ENCODE measurements around the gene CTNNA1.
"Not testable (repeated sequence)": the region's sequence is repeated elsewhere in the genome, so short reads cannot be mapped to it uniquely, and the experiment has no call there.

Gene CTNNA1

GRCh38 chr5:138725153-138725817 lies 27.9 kb upstream of the CTNNA1 start:
- peak in 16 of 56 donors; percentile 3 to 41 (median 12) for DNase-seq

- peak in 11 of 56 donors; percentile 2 to 35 (median 10) for DNase-seq
These were observed 27.3 kb upstream of the CTNNA1 start for GRCh38 chr5:138725818-138726416.

DNA sequence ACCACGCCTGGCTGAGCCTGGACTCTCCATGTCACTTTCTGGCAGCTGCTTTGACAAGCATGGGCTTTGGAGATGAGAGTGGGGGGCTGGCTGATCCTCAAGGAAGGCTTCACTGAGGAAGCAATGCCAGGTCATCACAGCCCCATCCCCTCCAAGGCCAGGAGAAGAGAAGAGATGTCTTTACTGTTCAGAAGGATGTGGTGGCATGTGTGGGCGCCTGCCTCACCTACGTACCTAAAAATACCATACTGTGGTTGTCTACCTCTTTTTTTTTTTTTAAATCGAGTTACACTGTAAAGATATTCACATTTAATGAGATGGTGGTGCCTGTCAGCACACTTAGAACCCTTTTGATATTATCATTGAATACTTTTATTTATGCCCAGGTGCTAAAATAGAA lies 26.4 kb upstream of the CTNNA1 start:
- DNase-seq: no peak

DNA sequence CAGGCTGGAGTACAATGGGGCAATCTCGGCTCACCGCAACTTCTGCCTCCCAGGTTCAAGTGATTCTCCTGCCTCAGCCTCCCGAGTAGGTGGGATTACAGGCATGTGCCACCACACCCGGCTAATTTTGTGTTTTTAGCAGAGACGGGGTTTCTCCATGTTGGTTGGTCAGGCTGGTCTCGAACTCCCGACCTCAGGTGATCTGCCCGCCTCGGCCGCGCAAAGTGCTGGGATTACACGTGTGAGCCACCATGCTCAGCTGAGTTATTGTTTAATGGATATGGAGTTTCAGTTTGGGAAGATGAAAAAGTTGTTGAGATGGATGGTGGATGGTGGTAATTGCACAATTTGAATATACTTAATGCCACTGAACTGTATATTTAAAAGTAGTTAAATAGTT lies 22.7 kb upstream of the CTNNA1 start:
- not testable (repeated sequence) for DNase-seq

DNA sequence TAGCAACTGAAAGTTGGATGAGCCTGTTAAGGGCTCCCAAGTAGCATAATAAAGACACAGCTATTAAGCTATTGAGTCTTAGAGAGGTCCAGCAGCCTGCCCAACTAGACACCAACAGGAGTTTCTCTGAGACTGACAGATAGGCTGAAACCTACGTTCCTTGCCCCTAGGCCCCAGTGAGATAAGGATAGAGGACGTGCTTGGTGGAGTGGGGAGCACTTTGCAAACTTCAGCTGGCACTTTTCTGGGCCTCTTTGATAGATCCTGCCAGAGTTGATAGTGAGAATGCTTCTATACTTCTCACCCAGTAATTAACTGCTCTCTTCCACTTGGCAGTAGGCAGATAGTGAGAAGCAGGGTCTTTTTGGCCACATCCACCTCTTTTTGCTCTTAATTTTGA lies 20.8 kb upstream of the CTNNA1 start:
- DNase-seq: no peak

DNA sequence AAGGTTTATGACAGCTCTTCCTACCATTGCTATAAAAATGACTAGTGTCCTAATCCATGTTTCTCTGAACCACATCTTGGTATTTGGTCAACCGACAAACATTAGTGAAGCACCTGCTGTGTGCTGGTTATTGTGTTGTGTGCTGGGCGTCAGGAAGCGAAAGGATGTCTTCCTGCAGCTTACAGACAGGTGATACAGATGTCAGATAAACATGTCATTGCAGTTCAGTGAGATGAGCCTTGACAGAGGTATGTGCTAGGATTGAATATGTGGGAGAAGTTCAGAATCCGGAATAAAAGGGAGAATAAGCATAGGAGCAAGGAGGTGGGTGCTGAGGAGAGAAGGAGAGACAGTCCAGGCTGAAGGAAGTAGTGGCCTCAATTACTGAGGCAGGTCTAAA lies 20.3 kb upstream of the CTNNA1 start:
- DNase-seq: no peak

- no peak for DNase-seq
These were observed 19.7 kb upstream of the CTNNA1 start for GRCh38 chr5:138733509-138733908.

GRCh38 chr5:138736293-138736692 lies 16.9 kb upstream of the CTNNA1 start:
- DNase-seq: no peak

- peak in 1 of 56 donors; percentile 6 for DNase-seq
These were observed 15.5 kb upstream of the CTNNA1 start for GRCh38 chr5:138737494-138738265.

GRCh38 chr5:138738399-138738798 lies 14.8 kb upstream of the CTNNA1 start:
- no peak for DNase-seq

- no peak for DNase-seq
These were observed 13.3 kb upstream of the CTNNA1 start for GRCh38 chr5:138739938-138740337.

- no peak for DNase-seq
These were observed 9.7 kb upstream of the CTNNA1 start for GRCh38 chr5:138743484-138743883.

DNA sequence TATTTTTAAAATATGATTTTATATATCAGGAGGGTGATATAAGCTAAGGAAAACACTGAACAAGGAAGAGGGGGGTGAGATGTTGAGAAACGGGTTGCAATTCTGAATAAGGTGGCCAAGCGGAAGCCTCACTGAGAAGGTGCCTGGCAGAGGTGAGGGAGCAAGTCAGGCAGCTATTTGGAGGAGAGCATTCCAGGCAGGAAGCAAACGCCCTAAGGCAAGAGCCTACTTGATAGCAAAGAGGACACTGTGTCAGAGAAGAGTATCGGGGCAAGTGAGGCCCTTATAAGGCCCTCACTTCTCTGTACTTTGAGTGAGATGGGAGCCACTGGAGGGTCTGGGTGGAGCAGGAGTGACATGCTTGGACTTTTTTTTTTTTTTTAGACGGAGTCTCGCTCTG lies 8.0 kb upstream of the CTNNA1 start:
- DNase-seq: no peak

DNA sequence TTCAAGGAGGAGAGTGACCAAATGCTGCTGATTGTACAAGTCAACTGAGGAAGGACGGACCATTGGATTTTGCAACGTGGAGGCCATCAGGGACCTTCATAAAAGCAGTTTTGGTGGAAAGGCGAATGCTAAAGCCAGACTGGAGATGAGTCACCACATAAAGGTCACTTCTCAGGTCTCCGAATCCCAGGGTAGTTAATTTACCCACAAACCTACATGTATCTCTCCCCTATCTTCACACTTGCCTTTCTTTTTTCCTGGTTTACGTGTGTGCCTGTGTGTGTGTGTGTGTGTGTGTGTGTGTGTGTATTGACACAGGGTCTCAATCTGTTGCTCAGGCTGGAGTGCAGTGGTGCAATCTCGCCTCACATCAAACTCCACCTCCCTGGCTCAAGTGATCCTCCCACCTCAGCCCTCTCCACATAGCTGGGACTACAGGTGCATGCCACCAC lies 4.6 kb upstream of the CTNNA1 start:
- no peak for DNase-seq

GRCh38 chr5:138751344-138751743 lies 1.9 kb upstream of the CTNNA1 start:
- DNase-seq: not testable (repeated sequence)

DNA sequence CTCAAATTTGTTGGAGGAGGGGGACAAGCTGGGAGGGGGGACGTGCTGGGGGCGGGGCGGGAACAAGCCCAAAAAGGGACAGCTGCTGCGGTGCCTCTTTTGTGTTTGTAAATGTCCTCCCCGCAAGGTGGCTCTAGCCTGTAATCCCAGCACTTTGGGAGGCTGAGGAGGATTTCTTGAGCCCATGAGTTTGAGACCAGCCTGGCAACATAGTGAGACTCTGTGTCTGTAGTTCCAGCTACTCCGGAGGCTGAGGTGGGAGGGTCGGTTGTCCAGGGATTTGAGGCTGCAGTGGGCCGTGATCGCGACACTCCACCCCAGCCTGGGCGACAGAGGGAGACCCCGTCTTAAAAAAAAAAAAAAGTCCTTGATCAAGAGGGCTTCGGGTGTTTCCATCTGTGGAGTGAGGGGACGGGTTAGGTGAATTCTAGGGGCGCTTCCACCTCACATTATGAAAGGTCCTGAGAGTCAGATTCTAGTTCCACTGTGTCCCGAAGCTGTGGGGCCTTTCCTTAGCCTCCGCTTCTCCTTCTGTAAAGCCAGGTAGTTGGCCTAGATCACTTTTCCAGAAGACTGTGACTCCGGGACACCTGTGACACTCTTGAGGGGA lies 779 bp upstream of the CTNNA1 start:
- DNase-seq: no peak

DNA sequence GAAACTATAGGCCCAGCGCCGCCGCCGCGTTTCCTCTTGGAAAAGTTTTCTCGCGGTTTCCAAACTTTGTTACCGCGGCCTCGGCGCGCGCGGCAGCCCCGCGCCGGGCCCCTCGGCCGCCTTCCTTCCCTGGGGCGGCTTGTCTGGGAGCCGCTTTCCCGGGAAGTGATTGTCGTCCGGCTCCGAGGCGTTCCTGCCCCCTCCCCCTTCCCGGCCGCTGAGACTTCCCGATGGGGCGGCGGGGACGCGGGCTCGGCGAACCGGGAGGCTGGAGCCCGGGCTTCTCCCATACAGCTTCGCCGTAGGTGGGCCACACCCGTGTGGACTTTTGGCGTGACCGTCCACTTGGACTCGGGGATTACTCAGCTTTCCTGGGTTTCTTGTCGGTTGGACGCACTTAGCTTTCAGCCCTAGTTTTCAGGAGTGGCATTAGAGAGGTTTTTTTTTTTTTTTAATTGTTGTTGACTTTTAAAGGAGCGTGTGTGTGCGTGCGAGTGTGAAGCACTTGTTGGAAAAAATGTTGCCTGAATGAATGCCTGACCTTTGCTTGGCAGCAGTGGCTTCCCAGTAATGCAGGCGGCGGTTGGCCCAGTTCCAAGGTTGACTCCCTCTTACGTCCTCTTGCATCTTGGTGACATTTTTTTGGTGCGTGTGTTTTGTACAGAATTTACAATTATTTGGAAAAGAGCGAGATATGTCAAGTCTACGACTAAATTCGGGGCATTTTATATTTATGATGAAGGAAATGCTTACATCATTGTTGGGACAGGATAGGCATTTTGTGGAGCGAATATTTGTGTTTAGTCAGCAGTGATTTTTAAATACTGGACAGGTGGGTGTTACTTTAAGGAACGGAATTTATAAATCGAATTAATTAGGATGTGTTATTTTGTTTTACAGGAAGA lies 821 bp downstream of the CTNNA1 start:
- peak in 48 of 56 donors; percentile 3 to 86 (median 44) for DNase-seq

- DNase-seq: no peak
These were observed 1.5 kb downstream of the CTNNA1 start for GRCh38 chr5:138754699-138755057.

- DNase-seq: no peak
These were observed 2.0 kb downstream of the CTNNA1 start for GRCh38 chr5:138755084-138755748.

DNA sequence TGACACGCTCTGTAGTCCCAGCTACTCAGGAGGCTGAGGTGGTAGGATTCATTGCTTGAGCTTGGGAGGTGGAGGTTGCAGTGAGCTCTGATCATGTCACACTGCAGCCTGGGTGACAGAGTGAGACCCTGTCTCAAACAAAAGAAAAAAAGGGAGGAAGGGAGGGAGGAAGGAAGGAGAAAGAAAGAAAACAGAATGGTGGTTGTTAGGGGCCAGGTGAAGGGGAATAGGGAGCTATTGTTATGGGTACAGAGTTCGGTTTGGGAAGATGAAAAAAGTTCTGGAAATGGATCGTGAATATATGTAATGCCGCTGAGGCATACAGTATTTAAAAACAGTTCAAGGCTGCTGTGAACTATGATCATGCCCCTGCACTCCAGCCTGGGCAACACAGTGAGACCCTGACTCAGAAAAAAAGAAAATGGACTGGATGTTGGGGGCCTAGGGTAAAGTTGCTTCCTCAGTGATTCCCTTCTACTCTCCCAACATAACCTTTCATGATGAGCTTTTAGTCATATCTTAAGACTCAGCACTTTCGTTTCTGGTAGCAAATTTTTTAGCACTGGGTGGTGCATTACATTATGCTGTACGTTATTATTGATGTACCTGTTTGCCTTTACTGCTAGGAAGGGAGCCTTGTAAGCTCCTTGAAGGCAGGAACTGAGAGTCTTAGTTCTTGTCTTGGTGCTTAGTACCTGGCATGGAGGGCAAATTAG lies 4.0 kb downstream of the CTNNA1 start:
- DNase-seq: no peak
